ENCODE measurements around the gene ZNF837. TPM values are rescaled to one million over a fixed set of nuclear protein-coding genes. Genes with fewer than 3 reads are reported as not detected.
A peak's percentile ranks its signal among the peaks of the same experiment; 100 is the strongest.

Gene ZNF837
- total and polyA plus RNA-seq, 2 of the 13 experiments (the other 11 are each of a cell fraction or from before 2014, with no cell fraction given) = 0.29 to 1.3 TPM

- 0 out of 2 replicates have a peak, but pooled peaks have one; percentile 5 for TF ChIP-seq ZNF563 (CRISPR knock-in tag; IDR thresholded peaks at IDR 0.05)
- 0 out of 2 replicates have a peak, but pooled peaks have one; percentile 3 for TF ChIP-seq ZNF746 (CRISPR knock-in tag; IDR thresholded peaks at IDR 0.05)
- TF ChIP-seq, protein P1, sequence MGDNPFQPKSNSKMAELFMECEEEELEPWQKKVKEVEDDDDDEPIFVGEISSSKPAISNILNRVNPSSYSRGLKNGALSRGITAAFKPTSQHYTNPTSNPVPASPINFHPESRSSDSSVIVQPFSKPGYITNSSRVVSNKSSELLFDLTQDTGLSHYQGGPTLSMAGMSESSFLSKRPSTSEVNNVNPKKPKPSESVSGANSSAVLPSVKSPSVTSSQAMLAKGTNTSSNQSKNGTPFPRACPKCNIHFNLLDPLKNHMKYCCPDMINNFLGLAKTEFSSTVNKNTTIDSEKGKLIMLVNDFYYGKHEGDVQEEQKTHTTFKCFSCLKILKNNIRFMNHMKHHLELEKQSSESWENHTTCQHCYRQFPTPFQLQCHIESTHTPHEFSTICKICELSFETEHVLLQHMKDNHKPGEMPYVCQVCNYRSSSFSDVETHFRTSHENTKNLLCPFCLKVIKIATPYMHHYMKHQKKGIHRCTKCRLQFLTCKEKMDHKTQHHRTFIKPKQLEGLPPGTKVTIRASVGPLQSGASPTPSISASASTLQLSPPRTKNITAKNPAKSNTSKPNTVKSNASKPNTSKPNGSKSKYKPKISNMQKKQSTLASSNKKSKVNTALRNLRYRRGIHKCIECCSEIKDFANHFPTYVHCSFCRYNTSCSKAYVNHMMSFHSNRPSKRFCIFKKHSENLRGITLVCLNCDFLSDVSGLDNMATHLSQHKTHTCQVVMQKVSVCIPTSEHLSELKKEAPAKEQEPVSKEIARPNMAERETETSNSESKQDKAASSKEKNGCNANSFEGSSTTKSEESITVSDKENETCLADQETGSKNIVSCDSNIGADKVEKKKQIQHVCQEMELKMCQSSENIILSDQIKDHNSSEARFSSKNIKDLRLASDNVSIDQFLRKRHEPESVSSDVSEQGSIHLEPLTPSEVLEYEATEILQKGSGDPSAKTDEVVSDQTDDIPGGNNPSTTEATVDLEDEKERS (CRISPR knock-in tag; IDR thresholded peaks at IDR 0.05) = no peak
- TF ChIP-seq ZBTB44 (CRISPR knock-in tag; IDR thresholded peaks at IDR 0.05) = no peak
- TF ChIP-seq SALL1 (CRISPR knock-in tag; IDR thresholded peaks at IDR 0.05) = no peak; the same call in 1 of the 2 replicates
- TF ChIP-seq CSRNP2 (CRISPR knock-in tag; conservative IDR thresholded peaks at IDR 0.05; ENCODE audit: low read depth) = no peak
- TF ChIP-seq SMAD1 (CRISPR knock-in tag; IDR thresholded peaks at IDR 0.05; ENCODE audit: borderline replicate concordance, low read depth) = no peak
- no peak for TF ChIP-seq ZBTB38 (CRISPR knock-in tag; IDR thresholded peaks at IDR 0.05)
- TF ChIP-seq ZNF468 (CRISPR knock-in tag; IDR thresholded peaks at IDR 0.05) = no peak
- TF ChIP-seq MBNL3 (CRISPR knock-in tag; conservative IDR thresholded peaks at IDR 0.05) = no peak
- no peak for TF ChIP-seq ZNF224 (CRISPR knock-in tag; IDR thresholded peaks at IDR 0.05)
- no peak for TF ChIP-seq REXO4 (CRISPR knock-in tag; IDR thresholded peaks at IDR 0.05; ENCODE audit: borderline replicate concordance)
- TF ChIP-seq AGO2 (optimal IDR thresholded peaks at IDR 0.05; ENCODE audit: low read depth, low read length) = peak; percentile 22
- TF ChIP-seq, protein P2, sequence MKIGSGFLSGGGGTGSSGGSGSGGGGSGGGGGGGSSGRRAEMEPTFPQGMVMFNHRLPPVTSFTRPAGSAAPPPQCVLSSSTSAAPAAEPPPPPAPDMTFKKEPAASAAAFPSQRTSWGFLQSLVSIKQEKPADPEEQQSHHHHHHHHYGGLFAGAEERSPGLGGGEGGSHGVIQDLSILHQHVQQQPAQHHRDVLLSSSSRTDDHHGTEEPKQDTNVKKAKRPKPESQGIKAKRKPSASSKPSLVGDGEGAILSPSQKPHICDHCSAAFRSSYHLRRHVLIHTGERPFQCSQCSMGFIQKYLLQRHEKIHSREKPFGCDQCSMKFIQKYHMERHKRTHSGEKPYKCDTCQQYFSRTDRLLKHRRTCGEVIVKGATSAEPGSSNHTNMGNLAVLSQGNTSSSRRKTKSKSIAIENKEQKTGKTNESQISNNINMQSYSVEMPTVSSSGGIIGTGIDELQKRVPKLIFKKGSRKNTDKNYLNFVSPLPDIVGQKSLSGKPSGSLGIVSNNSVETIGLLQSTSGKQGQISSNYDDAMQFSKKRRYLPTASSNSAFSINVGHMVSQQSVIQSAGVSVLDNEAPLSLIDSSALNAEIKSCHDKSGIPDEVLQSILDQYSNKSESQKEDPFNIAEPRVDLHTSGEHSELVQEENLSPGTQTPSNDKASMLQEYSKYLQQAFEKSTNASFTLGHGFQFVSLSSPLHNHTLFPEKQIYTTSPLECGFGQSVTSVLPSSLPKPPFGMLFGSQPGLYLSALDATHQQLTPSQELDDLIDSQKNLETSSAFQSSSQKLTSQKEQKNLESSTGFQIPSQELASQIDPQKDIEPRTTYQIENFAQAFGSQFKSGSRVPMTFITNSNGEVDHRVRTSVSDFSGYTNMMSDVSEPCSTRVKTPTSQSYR (CRISPR knock-in tag; IDR thresholded peaks at IDR 0.05; ENCODE audit: borderline replicate concordance) = no peak
- TF ChIP-seq ONECUT2 (CRISPR knock-in tag; IDR thresholded peaks at IDR 0.05) = peak; percentile 15; the same call in 1 of the 2 replicates
- TF ChIP-seq PPARG (CRISPR knock-in tag; conservative IDR thresholded peaks at IDR 0.05) = no peak
These were observed 26.9 kb downstream of the ZNF837 start (continued) for GRCh38 chr19:58353717-58354477.
